Thoracic aorta (tissue), 2 donors: ENCODE data around the gene LCT. TPM values are rescaled to one million over a fixed set of nuclear protein-coding genes. Genes with fewer than 3 reads are reported as not detected.
A peak's percentile ranks its signal among the peaks of the same experiment; 100 is the strongest.

Experiments used
- ATAC-seq: fragments of 150-250 bp; one replicate; pipeline ENCODE4 v1.8.0; 2017; ENCODE audit warnings: low read depth; ENCODE audit not compliant: insufficient number of reproducible peaks, low FRiP score
- DNase-seq: peaks from one replicate; pipeline ENCODE4 v3.0.0-alpha.2; 2020; ENCODE audit warnings: low spot score
- H3K27ac ChIP-seq, 2 donors: fragments of 200-600 bp; sonication (generic); 1 replicate in 1 of 2; 2 replicates in 1 of 2; pipeline ENCODE4 v1.5.1; 2016; ENCODE audit warnings: mild to moderate bottlenecking in 2 of 2, moderate library complexity in 2 of 2
- H3K27me3 ChIP-seq: fragments of 200-600 bp; sonication (generic); replicated peaks from 2 replicates; pipeline ENCODE4 v1.6.0; 2016; ENCODE audit warnings: mild to moderate bottlenecking; ENCODE audit not compliant: insufficient read depth
- H3K36me3 ChIP-seq: fragments of 200-600 bp; sonication (generic); one replicate; pipeline ENCODE4 v1.5.1; 2016
- H3K4me1 ChIP-seq, 2 donors: fragments of 200-600 bp; sonication (generic); 1 replicate in 1 of 2; 2 replicates in 1 of 2; pipeline versions ENCODE4 v1.5.1 to v1.6.0; 2016; ENCODE audit warnings: low read depth in 2 of 2, mild to moderate bottlenecking in 1 of 2; ENCODE audit not compliant: control insufficient read depth in 1 of 2
- H3K4me3 ChIP-seq: fragments of 200-600 bp; sonication (generic); 2 replicates; pipeline ENCODE4 v1.5.1; 2016; ENCODE audit warnings: mild to moderate bottlenecking
- H3K9me3 ChIP-seq: fragments of 200-600 bp; sonication (generic); 2 replicates; pipeline ENCODE4 v1.5.1; 2016
- total RNA-seq, 2 donors: library from RNA; depleted of rRNA; stranded (reverse); fragments of >200 nt; gene quantifications; one replicate each; pipeline versions ENCODE4 v1.1.0 to v1.2.3, GENCODE V29; 2016
- TF ChIP-seq, protein P1 (sequence below): fragments of 200-600 bp; sonication (generic); IDR thresholded peaks from one replicate; pipeline ENCODE4 v1.5.1; 2019; ENCODE audit warnings: antibody characterized with exemption

Gene LCT
- total RNA-seq, 2 donors from 2014 or later, result 0.28 TPM; not detected in 1

DNA sequence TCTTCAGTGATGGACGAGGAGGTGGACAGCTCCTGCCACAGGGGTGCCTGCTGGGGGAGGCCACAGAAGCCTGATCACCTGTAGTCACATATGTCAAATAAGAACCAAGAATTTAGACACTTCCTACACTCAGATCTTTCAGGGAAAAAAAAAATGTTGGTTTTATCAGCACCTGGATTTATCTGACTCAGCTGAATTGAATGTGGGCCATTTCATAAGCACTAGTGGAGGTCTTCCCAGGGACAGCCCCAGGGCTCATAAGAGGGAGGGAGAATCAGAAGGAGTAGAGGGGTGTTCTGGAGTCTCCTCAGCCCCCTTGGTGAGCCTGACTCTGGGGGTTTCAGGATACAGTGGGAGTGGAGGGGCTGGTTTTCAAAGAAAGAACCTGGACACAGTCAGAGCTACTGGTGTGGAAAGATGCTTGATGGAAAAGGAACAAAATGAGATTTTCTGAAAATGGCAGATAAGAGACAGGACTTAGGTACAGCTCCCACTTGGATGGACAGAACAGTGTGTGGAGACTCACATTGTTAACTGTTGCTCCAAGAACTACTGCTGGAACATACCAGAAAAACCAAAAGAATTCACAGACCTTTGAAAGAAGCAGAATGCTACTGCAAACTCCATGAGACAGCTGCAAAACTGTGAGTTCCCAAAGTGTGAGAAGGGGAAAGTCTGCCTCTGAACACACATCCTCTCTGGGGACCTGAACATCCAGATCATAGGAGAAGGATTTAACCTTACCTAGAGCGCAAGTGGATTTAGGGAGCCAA lies 45.4 kb downstream of the LCT start:
- Histone ChIP-seq H3K4me1 (peaks cover 0 to 7% of the 10 kb centered on the region in 2 donors), H3K4me3 (no peak overlapping the region), H3K27ac (no peak overlapping the region), H3K27me3 (no peaks in the 10 kb centered on the region), H3K36me3 (no peaks in the 10 kb centered on the region), H3K9me3 (no peaks in the 10 kb centered on the region)
- TF ChIP-seq, protein P1, sequence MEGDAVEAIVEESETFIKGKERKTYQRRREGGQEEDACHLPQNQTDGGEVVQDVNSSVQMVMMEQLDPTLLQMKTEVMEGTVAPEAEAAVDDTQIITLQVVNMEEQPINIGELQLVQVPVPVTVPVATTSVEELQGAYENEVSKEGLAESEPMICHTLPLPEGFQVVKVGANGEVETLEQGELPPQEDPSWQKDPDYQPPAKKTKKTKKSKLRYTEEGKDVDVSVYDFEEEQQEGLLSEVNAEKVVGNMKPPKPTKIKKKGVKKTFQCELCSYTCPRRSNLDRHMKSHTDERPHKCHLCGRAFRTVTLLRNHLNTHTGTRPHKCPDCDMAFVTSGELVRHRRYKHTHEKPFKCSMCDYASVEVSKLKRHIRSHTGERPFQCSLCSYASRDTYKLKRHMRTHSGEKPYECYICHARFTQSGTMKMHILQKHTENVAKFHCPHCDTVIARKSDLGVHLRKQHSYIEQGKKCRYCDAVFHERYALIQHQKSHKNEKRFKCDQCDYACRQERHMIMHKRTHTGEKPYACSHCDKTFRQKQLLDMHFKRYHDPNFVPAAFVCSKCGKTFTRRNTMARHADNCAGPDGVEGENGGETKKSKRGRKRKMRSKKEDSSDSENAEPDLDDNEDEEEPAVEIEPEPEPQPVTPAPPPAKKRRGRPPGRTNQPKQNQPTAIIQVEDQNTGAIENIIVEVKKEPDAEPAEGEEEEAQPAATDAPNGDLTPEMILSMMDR, result no peak
- DNase-seq (no peak), ATAC-seq (no peak)

DNA sequence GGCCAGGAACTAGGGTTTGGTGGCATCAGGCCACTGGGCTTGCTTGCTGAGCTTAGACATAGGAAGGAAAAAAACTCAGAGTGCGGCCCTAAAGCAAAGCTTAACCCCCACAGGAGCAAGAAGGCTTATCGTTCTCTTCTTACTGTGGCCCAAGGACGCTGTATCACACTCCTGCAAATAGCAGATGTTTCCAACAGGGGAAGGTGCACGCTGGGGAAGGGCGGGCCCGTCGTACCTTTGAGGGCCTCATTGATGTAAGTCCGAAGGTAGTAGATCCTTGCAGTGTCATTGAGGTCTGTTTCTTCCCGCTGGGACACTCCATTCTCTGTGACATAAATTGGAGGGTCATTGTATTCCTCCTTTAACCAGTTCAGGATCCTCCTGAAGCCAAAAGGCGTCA lies 46.6 kb downstream of the LCT start:
- no peak overlapping the region for H3K4me3 ChIP-seq
- TF ChIP-seq, protein P1, result no peak

DNA sequence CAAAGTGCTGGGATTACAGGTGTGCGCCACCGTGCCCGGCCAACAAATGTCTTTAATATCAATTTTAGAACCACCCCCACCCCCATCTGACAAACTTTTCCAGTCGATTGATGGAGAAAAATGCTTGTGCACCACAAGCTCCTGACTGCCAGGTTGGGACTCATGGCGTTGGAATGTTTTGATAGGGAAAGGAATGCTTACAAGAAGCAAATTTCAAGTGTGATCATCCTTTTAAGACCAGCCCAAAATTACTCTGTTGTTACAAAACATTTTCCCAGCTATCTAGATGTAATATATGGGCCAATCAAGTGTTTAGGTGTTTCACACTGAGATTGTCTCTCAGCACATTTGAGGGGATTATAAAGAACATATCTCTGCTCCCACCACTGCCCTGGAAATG lies 50.2 kb downstream of the LCT start:
- DNase-seq (no peak), ATAC-seq (no peak)
- no peaks in the 10 kb centered on the region for H3K27me3 ChIP-seq
- peaks cover 12% of the 10 kb centered on the region for H3K36me3 ChIP-seq
- H3K4me1 ChIP-seq, result peaks cover 0 to 7% of the 10 kb centered on the region in 2 donors
- H3K27ac ChIP-seq, result peak overlapping the region in 1 of 2 donors; percentile 25
- no peaks in the 10 kb centered on the region for H3K9me3 ChIP-seq
- TF ChIP-seq, protein P1, result no peak
- H3K4me3 ChIP-seq, result no peak overlapping the region

More for the DNA sequence above, 46.6 kb downstream of the LCT start:
- H3K4me1 ChIP-seq, result peaks cover 0 to 7% of the 10 kb centered on the region in 2 donors
- no peaks in the 10 kb centered on the region for H3K9me3 ChIP-seq
- H3K36me3 ChIP-seq, result no peaks in the 10 kb centered on the region
- no peaks in the 10 kb centered on the region for H3K27me3 ChIP-seq
- no peak overlapping the region for H3K27ac ChIP-seq
- ATAC-seq, result no peak
- DNase-seq, result no peak

DNA sequence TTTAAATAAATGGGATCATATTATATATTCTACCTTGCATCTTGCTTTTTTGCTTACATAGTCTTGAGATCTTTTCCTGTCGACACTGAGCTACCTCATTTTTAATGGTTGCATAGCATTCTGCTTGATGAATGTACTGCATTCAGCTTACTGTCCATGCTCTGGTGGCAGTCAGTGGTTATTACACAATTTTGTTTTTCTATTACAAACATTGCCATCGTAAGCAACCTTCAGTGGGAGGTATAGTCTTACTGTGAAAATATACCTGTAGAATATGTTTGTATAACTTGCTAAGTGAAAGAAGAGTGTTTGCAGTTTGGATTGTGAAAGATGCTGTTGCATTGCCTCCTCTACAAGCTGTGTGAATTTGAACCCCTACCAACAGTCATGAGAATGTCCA lies 52.0 kb downstream of the LCT start:
- Histone ChIP-seq H3K27ac (no peak overlapping the region), H3K27me3 (no peaks in the 10 kb centered on the region), H3K4me1 (peaks cover 0 to 7% of the 10 kb centered on the region in 2 donors), H3K9me3 (no peaks in the 10 kb centered on the region), H3K36me3 (peaks cover 29% of the 10 kb centered on the region), H3K4me3 (no peak overlapping the region)
- TF ChIP-seq, protein P1, result no peak
- ATAC-seq (no peak), DNase-seq (no peak)

DNA sequence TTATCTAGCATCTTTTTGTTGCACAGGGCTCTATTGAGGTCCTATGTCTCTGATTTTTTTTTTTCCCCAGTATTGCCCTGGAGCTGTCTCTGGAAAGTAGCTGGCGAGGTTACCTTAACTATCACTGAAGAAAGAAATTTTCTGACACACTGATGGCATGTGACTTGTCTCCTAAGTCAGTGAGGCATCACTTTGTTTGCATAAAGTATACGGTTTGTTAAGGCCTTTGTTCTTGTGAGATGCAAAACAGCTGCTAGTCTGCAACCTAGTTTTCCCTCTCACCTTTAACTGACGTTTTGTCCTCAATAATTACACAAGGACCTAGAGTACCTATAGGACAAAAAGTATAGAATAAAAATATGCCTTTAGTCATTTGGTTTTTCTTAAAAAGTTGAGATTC lies 53.5 kb downstream of the LCT start:
- H3K9me3 ChIP-seq, result no peaks in the 10 kb centered on the region
- H3K27ac ChIP-seq, result no peak overlapping the region
- peaks cover 36% of the 10 kb centered on the region for H3K36me3 ChIP-seq
- peaks cover 0 to 7% of the 10 kb centered on the region in 2 donors for H3K4me1 ChIP-seq
- no peaks in the 10 kb centered on the region for H3K27me3 ChIP-seq
- ATAC-seq, result no peak
- DNase-seq, result no peak
- TF ChIP-seq, protein P1, result no peak
- H3K4me3 ChIP-seq, result no peak overlapping the region
